ENCODE measurements around the gene MATN1.

The MATN1 gene

DNA sequence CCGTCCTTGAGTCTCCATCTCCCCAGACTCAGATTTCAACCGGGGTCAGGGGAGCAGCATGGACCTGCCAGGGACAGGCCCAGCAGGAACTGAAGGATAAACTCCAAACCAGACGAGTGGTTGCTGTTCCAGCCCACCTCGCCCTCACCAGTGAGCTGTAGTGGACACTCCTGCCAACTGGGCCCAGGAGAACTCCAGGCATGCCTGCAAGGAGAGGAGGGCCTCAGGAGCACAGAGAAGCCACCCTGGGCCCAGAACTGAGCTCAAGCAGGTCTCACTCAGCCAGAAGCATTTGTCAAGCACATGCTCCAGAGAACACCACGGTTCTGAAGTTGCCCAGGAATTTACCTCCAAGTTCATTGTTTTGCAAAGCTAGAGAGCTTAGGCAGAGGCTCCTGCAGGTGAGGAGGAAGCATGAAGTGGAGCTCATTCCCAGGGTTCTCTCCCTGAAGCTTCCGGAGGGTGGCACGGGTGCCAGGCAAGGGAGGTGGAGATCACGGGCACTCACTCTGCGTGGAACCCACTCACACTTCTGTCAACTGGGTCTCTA lies 61.0 kb downstream of the MATN1 start:
- H3K4me3 ChIP-seq (ENCODE audit: low read length): no peak overlapping the region
- TF ChIP-seq CTCF (conservative IDR thresholded peaks at IDR 0.05; ENCODE audit: low read depth, low read length): no peak
- DNase-seq (ENCODE audit: low read depth): no peak

DNA sequence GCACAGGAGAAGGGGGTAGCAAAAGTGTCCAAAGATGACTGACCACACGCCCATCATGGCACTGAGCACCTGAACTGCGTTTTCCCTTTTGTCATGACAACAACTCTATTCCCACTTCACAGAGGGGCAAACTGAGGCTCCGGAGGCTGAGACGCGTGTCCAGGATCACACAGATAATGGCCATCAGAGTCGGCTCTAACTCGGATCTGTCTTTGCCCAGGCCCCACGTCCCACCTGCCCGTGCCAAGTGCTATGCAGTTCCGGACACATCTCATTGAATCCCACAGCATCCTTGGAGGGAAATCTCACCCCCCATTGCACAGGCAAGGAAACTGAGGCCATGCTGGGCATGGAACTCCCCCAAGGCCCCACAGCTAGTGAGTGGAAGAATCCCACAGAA lies 62.1 kb downstream of the MATN1 start:
- H3K4me3 ChIP-seq (ENCODE audit: low read length): no peak overlapping the region
- no peak for DNase-seq (ENCODE audit: low read depth)
- no peak for TF ChIP-seq CTCF (conservative IDR thresholded peaks at IDR 0.05; ENCODE audit: low read depth, low read length)
